ENCODE measurements around the gene PPP6R1. TPM values are rescaled to one million over a fixed set of nuclear protein-coding genes. Genes with fewer than 3 reads are reported as not detected.
A peak's percentile ranks its signal among the peaks of the same experiment; 100 is the strongest.

Gene PPP6R1
- polyA plus RNA-seq, 4 donors, result 43.4 to 67.5 (median 48.9) TPM

GRCh38 chr19:55285229-55285890 lies 26.5 kb upstream of the PPP6R1 start:
- DNase-seq, result peak in 1 of 2 donors; percentile 21
- peaks cover 0 to 16% (median 0%) of the 10 kb centered on the region in 3 donors for H3K4me1 ChIP-seq (ENCODE audit: control insufficient read depth in 3 of 3, insufficient read depth in 2 of 3, low read depth in 1 of 3, low read length in 2 of 3)
- H3K27ac ChIP-seq (ENCODE audit: low read depth in 1 of 3, low read length in 2 of 3), result peak overlapping the region in 1 of 3 donors; percentile 35
- H3K36me3 ChIP-seq (ENCODE audit: control insufficient read depth in 3 of 3, insufficient read depth in 2 of 3, low read depth in 1 of 3, low read length in 3 of 3), result peaks cover 0 to 9% (median 0%) of the 10 kb centered on the region in 3 donors
- H3K27me3 ChIP-seq (ENCODE audit: control insufficient read depth in 3 of 3, insufficient read depth in 3 of 3, low read length in 3 of 3), result peaks cover 0 to 3% (median 0%) of the 10 kb centered on the region in 3 donors
- no peaks in the 10 kb centered on the region for H3K9me3 ChIP-seq (ENCODE audit: control insufficient read depth in 2 of 2, insufficient read depth in 1 of 2, low read depth in 1 of 2, low read length in 1 of 2)
- H3K4me3 ChIP-seq (ENCODE audit: low read depth in 1 of 3, low read length in 3 of 3), result no peak overlapping the region
- no peak for FAIRE-seq
- 44 to 50% (median 45%) methylated on average over 16 to 18 of the region's 18 CpGs for WGBS, 3 donors

- Histone ChIP-seq H3K4me1 (ENCODE audit: control insufficient read depth in 3 of 3, insufficient read depth in 2 of 3, low read depth in 1 of 3, low read length in 2 of 3) (peaks cover 0 to 18% (median 0%) of the 10 kb centered on the region in 3 donors), H3K4me3 (ENCODE audit: low read depth in 1 of 3, low read length in 3 of 3) (peak overlapping the region; percentile 8 to 23 (median 8)), H3K27ac (ENCODE audit: low read depth in 1 of 3, low read length in 2 of 3) (no peak overlapping the region), H3K36me3 (ENCODE audit: control insufficient read depth in 3 of 3, insufficient read depth in 2 of 3, low read depth in 1 of 3, low read length in 3 of 3) (peaks cover 0 to 9% (median 0%) of the 10 kb centered on the region in 3 donors), H3K9me3 (ENCODE audit: control insufficient read depth in 2 of 2, insufficient read depth in 1 of 2, low read depth in 1 of 2, low read length in 1 of 2) (no peaks in the 10 kb centered on the region), H3K27me3 (ENCODE audit: control insufficient read depth in 3 of 3, insufficient read depth in 3 of 3, low read length in 3 of 3) (peaks cover 0 to 3% (median 0%) of the 10 kb centered on the region in 3 donors)
- FAIRE-seq (no peak), DNase-seq (no peak)
- 20 to 42% (median 24%) methylated on average over 9 to 16 of the region's 16 CpGs for WGBS, 3 donors
Measured at GRCh38 chr19:55284405-55285058, 25.7 kb upstream of the PPP6R1 start.

DNA sequence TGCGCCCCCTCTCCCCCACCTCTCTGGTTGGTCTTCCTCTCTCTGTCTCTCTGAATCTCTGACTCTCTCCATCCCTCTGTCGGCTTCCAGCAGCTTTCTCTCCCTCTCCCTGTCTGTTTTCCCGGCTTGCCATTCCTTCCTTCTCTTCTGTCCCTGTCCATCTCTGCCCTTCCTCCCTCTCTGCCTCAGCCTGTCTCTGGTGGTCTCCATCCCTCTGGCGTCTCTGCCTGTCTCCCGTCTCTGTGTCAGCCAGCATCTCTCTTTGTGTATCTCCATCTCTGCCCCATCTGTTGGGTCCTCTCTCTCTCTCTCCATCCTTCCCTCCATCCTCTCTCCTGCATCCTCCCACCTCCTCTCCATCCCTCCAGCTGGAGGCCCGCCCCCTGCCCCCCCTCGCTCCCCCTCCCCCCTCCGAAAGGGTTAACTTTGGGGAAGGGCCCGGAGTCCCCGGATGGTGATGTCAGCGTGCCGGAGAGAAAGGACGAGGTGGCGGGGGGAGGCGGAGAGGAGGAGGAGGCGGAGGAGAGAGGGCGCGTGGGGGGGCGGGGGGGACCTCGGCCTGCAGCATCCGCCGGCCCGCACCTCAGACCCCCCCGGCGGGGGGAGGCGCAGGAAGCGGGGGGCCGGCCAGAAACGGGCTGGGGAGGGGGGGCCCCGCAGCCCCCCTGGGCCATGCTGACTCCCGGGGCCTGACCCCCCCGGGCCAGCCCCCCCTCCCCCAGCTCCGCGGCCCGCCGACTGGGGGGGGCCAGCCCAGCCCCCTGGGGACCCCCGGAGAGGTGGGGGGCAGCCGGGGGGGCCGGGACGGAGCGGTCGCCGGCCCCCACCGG lies 24.9 kb upstream of the PPP6R1 start, which contains the start of gene BRSK1:
Gene BRSK1 (plus strand): TSS at position 450 of the 830 bp plus-strand sequence. CDS start 446 bp downstream, outside the sequence.
- peaks cover 0 to 23% (median 0%) of the 10 kb centered on the region in 3 donors for H3K4me1 ChIP-seq (ENCODE audit: control insufficient read depth in 3 of 3, insufficient read depth in 2 of 3, low read depth in 1 of 3, low read length in 2 of 3)
- FAIRE-seq (no peak), DNase-seq (peak in 1 of 2 donors; percentile 44)
- H3K36me3 ChIP-seq (ENCODE audit: control insufficient read depth in 3 of 3, insufficient read depth in 2 of 3, low read depth in 1 of 3, low read length in 3 of 3), result peaks cover 0 to 9% (median 0%) of the 10 kb centered on the region in 3 donors
- H3K4me3 ChIP-seq (ENCODE audit: low read depth in 1 of 3, low read length in 3 of 3), result peak within 1 kb of the TSS; percentile 8 to 23 (median 8)
- WGBS, 3 donors, result 6 to 21% (median 14%) methylated on average over 12 to 38 of the region's 44 CpGs
- no peak within 1 kb of the TSS for H3K27ac ChIP-seq (ENCODE audit: low read depth in 1 of 3, low read length in 2 of 3)
- H3K27me3 ChIP-seq (ENCODE audit: control insufficient read depth in 3 of 3, insufficient read depth in 3 of 3, low read length in 3 of 3), result peaks cover 0 to 3% (median 0%) of the 10 kb centered on the region in 3 donors
- no peaks in the 10 kb centered on the region for H3K9me3 ChIP-seq (ENCODE audit: control insufficient read depth in 2 of 2, insufficient read depth in 1 of 2, low read depth in 1 of 2, low read length in 1 of 2)

- Histone ChIP-seq H3K27me3 (ENCODE audit: control insufficient read depth in 3 of 3, insufficient read depth in 3 of 3, low read length in 3 of 3) (peaks cover 0 to 3% (median 0%) of the 10 kb centered on the region in 3 donors), H3K9me3 (ENCODE audit: control insufficient read depth in 2 of 2, insufficient read depth in 1 of 2, low read depth in 1 of 2, low read length in 1 of 2) (no peaks in the 10 kb centered on the region), H3K4me3 (ENCODE audit: low read depth in 1 of 3, low read length in 3 of 3) (peak within 1 kb of the TSS; percentile 71 to 76 (median 75)), H3K36me3 (ENCODE audit: control insufficient read depth in 3 of 3, insufficient read depth in 2 of 3, low read depth in 1 of 3, low read length in 3 of 3) (peaks cover 0 to 26% (median 2%) of the 10 kb centered on the region in 3 donors), H3K27ac (ENCODE audit: low read depth in 1 of 3, low read length in 2 of 3) (peak within 1 kb of the TSS; percentile 55 to 93 (median 76)), H3K4me1 (ENCODE audit: control insufficient read depth in 3 of 3, insufficient read depth in 2 of 3, low read depth in 1 of 3, low read length in 2 of 3) (peaks cover 0 to 23% (median 4%) of the 10 kb centered on the region in 3 donors)
- DNase-seq (peak; percentile 97 to 98), FAIRE-seq (no peak)
- 4 to 6% (median 4%) methylated on average over 40 to 52 of the region's 52 CpGs for WGBS, 3 donors
Measured at GRCh38 chr19:55279770-55280643, 21.2 kb upstream of the PPP6R1 start, which contains the start of gene HSPBP1. Gene HSPBP1, minus strand, starts transcription at chr19:55280110. Its CDS starts 502 bp downstream, at chr19:55279608.

- H3K9me3 ChIP-seq (ENCODE audit: control insufficient read depth in 2 of 2, insufficient read depth in 1 of 2, low read depth in 1 of 2, low read length in 1 of 2), result no peaks in the 10 kb centered on the region
- peaks cover 0 to 33% (median 2%) of the 10 kb centered on the region in 3 donors for H3K36me3 ChIP-seq (ENCODE audit: control insufficient read depth in 3 of 3, insufficient read depth in 2 of 3, low read depth in 1 of 3, low read length in 3 of 3)
- DNase-seq (no peak), FAIRE-seq (no peak)
- WGBS, 3 donors, result 1 to 11% (median 8%) methylated on average over 21 to 23 of the region's 23 CpGs
- H3K4me1 ChIP-seq (ENCODE audit: control insufficient read depth in 3 of 3, insufficient read depth in 2 of 3, low read depth in 1 of 3, low read length in 2 of 3), result peaks cover 0 to 17% (median 4%) of the 10 kb centered on the region in 3 donors
- H3K4me3 ChIP-seq (ENCODE audit: low read depth in 1 of 3, low read length in 3 of 3), result peak overlapping the region; percentile 71 to 76 (median 75)
- no peaks in the 10 kb centered on the region for H3K27me3 ChIP-seq (ENCODE audit: control insufficient read depth in 3 of 3, insufficient read depth in 3 of 3, low read length in 3 of 3)
- peak overlapping the region; percentile 55 to 93 (median 76) for H3K27ac ChIP-seq (ENCODE audit: low read depth in 1 of 3, low read length in 2 of 3)
Measured at GRCh38 chr19:55279340-55279739, 20.5 kb upstream of the PPP6R1 start.

- peak overlapping the region in 2 of 3 donors; percentile 71 to 76 for H3K4me3 ChIP-seq (ENCODE audit: low read depth in 1 of 3, low read length in 3 of 3)
- H3K36me3 ChIP-seq (ENCODE audit: control insufficient read depth in 3 of 3, insufficient read depth in 2 of 3, low read depth in 1 of 3, low read length in 3 of 3), result peaks cover 0 to 40% (median 3%) of the 10 kb centered on the region in 3 donors
- H3K4me1 ChIP-seq (ENCODE audit: control insufficient read depth in 3 of 3, insufficient read depth in 2 of 3, low read depth in 1 of 3, low read length in 2 of 3), result peaks cover 0 to 17% (median 4%) of the 10 kb centered on the region in 3 donors
- 78 to 86% (median 83%) methylated on average over 13 of the region's 13 CpGs for WGBS, 3 donors
- no peaks in the 10 kb centered on the region for H3K9me3 ChIP-seq (ENCODE audit: control insufficient read depth in 2 of 2, insufficient read depth in 1 of 2, low read depth in 1 of 2, low read length in 1 of 2)
- no peaks in the 10 kb centered on the region for H3K27me3 ChIP-seq (ENCODE audit: control insufficient read depth in 3 of 3, insufficient read depth in 3 of 3, low read length in 3 of 3)
- DNase-seq, result no peak
- FAIRE-seq, result no peak
- H3K27ac ChIP-seq (ENCODE audit: low read depth in 1 of 3, low read length in 2 of 3), result no peak overlapping the region
Measured at GRCh38 chr19:55278391-55279135, 19.7 kb upstream of the PPP6R1 start.

GRCh38 chr19:55277494-55277893 lies 18.7 kb upstream of the PPP6R1 start:
- no peak for FAIRE-seq
- DNase-seq, result no peak
- 89 to 95% (median 91%) methylated on average over 12 to 17 of the region's 17 CpGs for whole genome bisulfite sequencing, 3 donors
- H3K9me3 ChIP-seq (ENCODE audit: control insufficient read depth in 2 of 2, insufficient read depth in 1 of 2, low read depth in 1 of 2, low read length in 1 of 2), result no peaks in the 10 kb centered on the region
- peaks cover 0 to 49% (median 5%) of the 10 kb centered on the region in 3 donors for H3K36me3 ChIP-seq (ENCODE audit: control insufficient read depth in 3 of 3, insufficient read depth in 2 of 3, low read depth in 1 of 3, low read length in 3 of 3)
- no peak overlapping the region for H3K4me3 ChIP-seq (ENCODE audit: low read depth in 1 of 3, low read length in 3 of 3)
- H3K4me1 ChIP-seq (ENCODE audit: control insufficient read depth in 3 of 3, insufficient read depth in 2 of 3, low read depth in 1 of 3, low read length in 2 of 3), result peaks cover 0 to 17% (median 4%) of the 10 kb centered on the region in 3 donors
- H3K27ac ChIP-seq (ENCODE audit: low read depth in 1 of 3, low read length in 2 of 3), result peak overlapping the region in 2 of 3 donors; percentile 48 to 82
- no peaks in the 10 kb centered on the region for H3K27me3 ChIP-seq (ENCODE audit: control insufficient read depth in 3 of 3, insufficient read depth in 3 of 3, low read length in 3 of 3)
